ENCODE measurements around the gene XPA.
"Not testable (repeated sequence)": the region's sequence is repeated elsewhere in the genome, so short reads cannot be mapped to it uniquely, and the experiment has no call there.

XPA gene

GRCh38 chr9:97696803-97697601 is at the start of gene XPA:
XPA (minus strand) TSS chr9:97697340; CDS start chr9:97697292, 48 bp downstream.
- peak; percentile 89 for DNase-seq

DNA sequence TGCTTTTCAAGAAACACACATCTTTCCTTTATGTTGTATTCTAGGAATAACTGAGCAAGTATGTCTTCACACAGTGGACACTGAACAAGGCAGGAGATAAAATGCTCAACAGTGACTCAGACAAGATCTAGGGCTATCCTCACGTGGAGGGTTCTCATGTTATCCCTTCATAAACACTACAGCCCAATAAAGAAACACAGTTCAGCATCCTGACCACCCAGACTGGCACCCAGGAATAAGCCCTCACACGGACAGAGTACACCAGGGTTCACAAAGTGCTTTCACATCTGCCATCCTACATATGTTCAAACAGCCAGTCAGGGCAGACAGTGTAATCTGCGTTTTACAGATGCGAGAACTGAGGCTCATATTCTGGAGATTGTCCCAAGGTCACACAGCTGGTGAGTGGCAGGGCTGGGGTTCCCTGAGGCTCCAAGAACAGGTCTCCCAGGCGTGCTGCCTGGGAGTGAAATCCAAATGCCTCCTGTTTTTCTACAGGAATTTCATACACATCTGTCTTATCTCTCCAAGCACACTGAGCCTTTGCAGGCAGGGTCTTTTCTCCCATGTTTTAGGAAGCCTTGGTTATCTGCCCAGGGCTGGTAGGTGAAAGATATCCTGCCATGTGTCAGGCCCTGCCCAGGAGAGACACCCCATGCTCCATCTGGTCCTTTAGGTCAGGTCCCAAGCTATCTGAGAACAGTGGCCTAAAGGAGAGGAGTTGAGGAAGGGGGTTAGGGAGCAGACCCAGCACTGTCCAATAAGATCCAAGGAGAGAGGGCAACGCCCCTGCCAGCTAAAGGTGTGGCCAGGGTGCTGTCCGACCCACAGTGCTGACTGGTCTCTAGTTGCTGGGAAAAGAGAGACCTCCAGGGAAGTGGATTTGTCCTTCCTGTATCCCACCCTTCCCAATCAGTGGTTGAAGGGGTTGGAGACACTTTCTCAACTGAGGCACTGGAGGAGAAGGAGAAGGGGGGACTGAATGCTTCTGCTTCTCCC is 47.9 kb upstream of the XPA start:
- DNase-seq = no peak

DNA sequence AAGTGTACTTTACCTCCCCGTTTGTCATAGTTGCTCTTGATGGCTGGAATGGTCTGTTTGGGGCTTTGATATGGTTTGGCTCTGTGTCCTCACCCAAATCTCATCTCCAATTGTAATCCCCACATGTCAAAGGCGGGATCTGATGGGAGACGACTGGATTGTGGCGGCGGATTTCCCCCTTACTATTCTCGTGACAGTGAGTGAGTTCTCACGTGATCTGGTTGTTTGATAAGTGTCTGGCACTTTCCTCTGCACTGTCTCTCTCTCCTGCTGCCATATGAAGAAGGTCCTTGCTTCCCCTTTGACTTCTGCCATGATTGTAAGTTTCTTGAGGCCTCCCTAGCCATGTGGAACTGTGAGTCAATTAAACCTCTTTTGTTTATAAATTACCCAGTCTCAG is 46.9 kb upstream of the XPA start:
- DNase-seq = not testable (repeated sequence)

DNA sequence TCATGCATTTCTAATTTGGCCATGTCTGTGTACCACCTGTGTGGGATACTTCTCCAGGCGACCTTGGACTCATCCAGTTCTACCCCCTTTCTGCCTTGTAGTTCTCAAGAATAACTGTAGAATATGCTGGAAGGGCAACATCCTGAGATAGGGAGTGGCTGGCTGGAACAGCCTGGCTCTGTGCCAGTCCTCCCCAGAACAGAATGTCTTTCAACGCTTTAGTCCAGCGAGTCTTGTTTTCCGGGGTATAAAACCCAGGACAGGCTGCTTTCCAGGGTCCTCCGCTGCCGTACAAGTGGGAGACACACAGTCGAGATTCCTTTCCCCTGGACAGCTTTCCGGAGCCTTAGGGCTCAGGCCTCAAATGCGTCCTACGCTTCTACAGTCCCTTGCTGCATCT is 45.4 kb upstream of the XPA start:
- DNase-seq = no peak

GRCh38 chr9:97741947-97742346 is 44.8 kb upstream of the XPA start:
- DNase-seq = no peak

GRCh38 chr9:97740848-97741821 is 44.0 kb upstream of the XPA start:
- DNase-seq = peak; percentile 13

DNA sequence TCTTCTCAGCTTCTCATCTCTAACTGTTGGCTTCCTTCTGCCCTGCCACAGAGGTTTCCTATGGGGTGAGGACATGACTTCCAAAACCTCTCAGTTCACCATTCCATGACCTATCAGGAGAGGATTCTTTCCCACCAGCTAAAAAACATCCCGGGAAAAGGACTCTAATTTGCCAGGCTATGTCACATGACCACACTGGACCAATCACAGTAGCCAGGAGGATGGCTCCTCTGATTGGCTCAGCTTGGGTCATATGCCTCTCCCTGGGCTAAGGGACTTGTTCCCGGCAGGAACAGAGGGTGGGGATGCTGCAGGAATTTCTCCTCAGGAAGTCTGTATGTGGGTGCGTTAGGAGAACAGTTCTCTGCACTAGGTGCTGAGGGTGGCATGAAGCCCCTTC is 40.3 kb upstream of the XPA start:
- DNase-seq = no peak

DNA sequence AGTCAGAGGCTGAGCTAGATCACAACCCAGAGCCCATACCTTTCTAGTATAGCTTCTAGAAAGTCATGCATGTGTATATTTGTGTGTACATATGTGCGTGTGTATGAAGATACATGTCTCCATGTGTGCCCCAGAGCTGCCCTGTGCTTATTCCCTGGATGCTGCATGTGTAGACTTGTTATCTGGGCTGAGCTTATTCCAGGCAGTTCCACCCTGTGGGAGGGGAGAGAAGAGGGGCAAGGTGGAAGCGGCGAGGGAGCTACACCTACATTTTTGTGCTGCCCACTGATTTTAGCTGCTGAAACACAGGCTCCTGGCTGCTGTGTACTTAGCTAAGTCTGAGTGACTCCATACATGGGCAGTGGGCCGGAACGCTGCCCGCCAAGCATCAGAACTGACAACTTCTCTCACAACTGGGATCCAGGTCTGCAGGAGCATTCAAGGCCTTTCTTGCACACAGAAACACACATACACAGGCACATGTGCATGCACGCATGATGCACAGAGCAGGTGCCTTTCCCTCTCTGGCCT is 38.0 kb upstream of the XPA start:
- DNase-seq = no peak

DNA sequence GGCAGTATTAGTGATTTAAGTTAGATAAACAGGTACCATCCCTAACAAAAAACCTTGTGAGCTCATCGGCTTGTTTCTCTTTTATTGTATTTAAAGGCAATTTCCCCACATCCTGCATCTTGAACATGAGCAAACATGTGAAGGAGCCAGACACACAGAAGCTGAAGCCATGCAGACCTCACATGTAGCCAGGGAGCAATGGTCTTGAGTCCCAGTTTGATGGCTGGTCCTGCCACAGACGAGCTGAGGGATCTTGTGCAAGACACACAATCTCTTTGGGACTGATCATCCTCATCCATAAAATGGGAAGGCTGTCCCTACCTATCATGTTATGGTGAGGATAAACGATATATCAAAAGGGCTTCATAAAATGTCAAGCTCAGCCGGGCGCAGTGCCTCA is 29.6 kb upstream of the XPA start:
- no peak for DNase-seq

DNA sequence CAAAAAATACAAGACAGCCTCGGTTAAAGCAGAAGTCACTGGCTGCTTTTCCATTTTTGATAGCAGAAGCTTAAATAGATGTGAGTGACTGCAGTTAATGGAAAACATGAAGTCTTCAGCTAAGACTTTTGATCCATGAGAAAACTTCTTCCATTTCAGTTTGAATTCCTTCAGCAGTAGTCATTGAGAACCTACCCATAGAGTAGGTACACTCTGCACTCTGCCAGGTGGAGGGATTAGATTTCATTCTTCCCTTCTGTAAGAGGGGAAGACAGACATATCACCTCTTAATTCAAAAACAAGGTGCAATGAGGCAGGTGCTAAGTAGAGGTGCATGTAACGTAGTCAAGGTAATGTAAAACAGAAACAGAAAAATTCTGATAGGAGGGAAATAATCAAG is 26.7 kb upstream of the XPA start:
- DNase-seq = no peak

DNA sequence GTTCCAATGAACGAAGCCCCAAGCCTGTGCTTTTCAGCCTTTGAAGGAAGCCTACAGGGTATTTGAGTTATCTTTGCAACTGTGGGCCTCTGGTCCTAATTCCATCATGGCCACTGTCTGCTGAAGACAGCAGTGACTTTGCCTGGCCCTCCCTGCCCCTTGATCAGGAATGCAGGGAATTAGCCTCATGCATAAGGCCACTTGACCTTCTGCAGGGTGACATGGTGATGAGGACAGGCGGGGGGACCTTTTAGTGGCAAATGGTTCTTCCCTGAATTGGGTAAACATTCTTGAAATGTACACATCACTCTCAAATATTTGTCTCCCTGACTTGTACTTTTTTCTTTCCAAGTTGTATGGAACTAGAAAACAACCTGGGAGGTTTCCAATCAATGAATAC is 25.2 kb upstream of the XPA start:
- DNase-seq = no peak

DNA sequence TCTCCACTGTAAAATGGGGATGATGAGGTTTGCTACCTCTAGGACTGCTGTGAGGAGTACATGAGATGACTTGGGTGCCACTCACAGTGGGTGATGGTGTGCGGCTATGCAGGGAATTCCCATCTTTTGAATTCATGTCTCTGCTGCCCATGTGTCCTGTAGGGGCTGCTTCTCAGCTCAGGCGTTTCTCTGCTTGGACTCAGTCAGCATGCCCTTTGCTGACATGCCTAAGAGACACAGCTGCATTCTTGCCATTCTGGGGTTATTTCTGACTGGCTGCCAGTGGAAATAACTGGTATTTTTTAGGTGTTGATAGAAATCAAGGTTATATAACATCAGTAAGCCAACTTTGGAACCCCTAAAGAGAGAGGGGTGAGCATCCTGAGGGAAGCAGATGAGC is 24.3 kb upstream of the XPA start:
- no peak for DNase-seq

- no peak for DNase-seq
These were observed 20.7 kb upstream of the XPA start for GRCh38 chr9:97717866-97718265.

DNA sequence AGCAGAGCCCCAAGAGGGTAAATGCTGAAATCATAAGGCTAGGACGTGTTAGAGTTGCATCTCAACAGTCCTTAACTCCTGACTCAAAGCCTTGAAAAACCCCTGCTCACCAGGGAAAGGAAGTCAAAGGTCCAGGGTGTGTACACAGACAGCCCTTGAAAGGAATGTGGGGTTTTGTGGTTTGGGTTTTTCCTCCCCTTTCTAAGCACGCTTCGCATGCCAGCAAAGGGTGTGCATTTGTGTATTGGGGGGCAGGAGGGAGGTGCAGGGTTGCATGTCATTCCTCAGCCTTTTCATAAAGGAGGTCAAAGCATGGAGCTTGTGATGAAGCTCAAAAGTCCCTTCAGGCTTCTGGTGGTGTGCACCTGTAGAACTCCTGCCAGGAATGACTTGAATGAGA is 17.3 kb upstream of the XPA start:
- no peak for DNase-seq

- DNase-seq = no peak
These were observed 14.1 kb upstream of the XPA start for GRCh38 chr9:97711223-97711626.

DNA sequence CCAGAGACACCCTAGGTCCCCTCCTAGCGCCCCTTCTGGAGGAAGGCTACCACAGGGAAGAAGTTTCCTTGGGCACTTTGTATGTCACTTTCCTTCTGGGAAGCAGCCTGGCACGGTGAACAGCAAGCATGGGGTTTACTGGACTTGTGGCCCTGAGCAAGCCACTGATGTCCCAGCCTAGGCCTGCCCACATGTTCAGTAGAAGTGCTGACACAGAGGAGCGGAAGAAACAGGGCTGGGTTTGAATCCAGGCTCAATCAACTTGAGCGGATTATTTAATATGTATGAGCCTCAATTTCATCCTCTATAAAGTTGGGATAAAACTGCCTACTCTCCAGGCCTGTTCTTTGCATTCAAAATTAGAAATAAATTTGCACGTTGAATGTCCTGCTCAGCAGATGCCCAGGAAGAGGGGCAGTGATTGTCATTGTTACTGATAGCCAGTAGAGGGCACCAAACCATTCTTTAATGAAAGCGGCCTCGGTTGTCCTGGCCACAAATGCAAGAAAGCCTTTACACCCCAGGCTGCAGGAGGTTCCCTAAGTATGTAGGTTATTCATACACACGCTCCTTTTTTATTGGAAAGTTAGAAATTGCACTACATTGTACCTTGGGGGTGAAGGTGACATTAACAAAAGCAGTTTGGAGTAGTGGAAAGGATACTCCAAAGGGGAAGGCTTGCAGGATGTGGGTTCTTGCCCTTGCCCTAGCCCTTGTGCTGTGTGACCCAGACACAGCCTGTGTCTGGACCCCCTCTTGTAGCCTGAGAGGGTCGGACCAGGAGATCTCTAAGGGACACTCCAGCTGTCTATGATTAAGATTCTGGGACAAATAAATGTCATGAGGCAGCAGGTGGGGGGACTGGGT is 13.4 kb upstream of the XPA start:
- peak; percentile 21 for DNase-seq

- DNase-seq = no peak
These were observed 9.1 kb upstream of the XPA start for GRCh38 chr9:97706246-97706645.

DNA sequence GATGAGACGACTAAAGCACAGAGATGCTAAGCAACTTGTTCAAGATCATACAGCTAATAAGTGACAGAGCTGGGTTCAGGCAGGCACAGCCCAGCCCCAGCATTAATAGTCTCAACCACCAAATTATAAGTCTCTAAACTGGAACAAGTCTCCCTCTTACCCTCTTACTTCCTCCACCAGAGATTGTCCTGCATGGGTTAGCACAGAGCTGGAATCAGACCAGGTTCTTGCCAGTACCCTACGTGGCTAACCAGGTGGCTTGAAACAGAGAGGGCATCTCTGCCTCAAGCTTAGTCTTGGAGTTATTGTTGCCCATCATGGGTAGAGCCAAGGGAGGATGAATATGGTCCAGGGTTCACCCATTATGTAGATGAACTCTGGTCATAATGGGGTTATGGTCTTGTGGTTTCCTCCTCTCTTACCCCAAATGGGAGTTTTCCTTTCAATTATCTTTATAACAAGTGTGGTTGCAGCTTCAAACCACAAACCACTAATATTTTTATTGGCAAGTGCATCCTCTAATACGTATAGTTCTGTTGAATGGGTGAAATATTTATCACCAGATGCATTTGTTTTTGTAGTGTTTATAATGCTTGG is 8.3 kb upstream of the XPA start:
- no peak for DNase-seq

GRCh38 chr9:97704851-97705250 is 7.7 kb upstream of the XPA start:
- DNase-seq = no peak

DNA sequence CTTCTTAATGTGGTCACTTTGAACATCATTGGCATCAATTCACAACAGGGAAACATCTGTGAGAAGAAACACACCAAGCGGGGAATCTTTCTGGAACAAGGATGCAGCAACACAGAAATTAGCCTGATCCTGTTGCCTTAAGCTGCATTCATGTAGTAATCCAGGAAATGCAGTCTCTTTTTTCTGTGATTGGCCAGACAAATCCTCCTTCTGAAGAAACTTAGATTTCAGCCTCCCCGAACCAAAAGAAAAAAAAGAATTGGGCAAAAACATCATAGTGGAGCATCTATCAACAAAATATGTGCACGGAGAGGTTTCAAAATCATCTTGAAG is 7.2 kb upstream of the XPA start:
- DNase-seq = no peak

Data from amniotic stem cell (primary cell).